Immature natural killer cell (primary cell): Measurements from ENCODE around the gene ACTL6B. TPM values are rescaled to one million over a fixed set of nuclear protein-coding genes. Genes with fewer than 3 reads are reported as not detected.

Source experiments
- DNase-seq, 3 donors: peaks; one replicate each; pipeline ENCODE4 v3.0.0; 2022; ENCODE audit warnings: mixed read lengths in 1 of 3
- H3K27ac Mint-ChIP-seq, 6 donors: one replicate each; pipeline ENCODE4 v1.8.0; 2020; ENCODE audit warnings: mixed read lengths in 6 of 6, mild to moderate bottlenecking in 5 of 6, inconsistent platforms in 4 of 6, moderate library complexity in 3 of 6
- H3K27me3 Mint-ChIP-seq, 3 donors: one replicate each; pipeline ENCODE4 v1.8.0; 2020 to 2021; ENCODE audit warnings: low read depth in 3 of 3, mild to moderate bottlenecking in 3 of 3, mixed read lengths in 3 of 3, moderate library complexity in 3 of 3, inconsistent platforms in 1 of 3
- H3K36me3 Mint-ChIP-seq, 3 donors: one replicate each; pipeline ENCODE4 v1.8.0; 2020; ENCODE audit warnings: mixed read lengths in 3 of 3, inconsistent platforms in 2 of 3, mild to moderate bottlenecking in 2 of 3
- H3K4me1 Mint-ChIP-seq, 2 donors: one replicate each; pipeline ENCODE4 v1.8.0; 2020; ENCODE audit warnings: inconsistent platforms in 2 of 2, mild to moderate bottlenecking in 2 of 2, mixed read lengths in 2 of 2, moderate library complexity in 1 of 2
- H3K4me3 Mint-ChIP-seq, 5 donors: one replicate each; pipeline ENCODE4 v1.8.0; 2020; ENCODE audit warnings: mild to moderate bottlenecking in 5 of 5, mixed read lengths in 5 of 5, inconsistent platforms in 3 of 5, moderate library complexity in 3 of 5
- H3K9me3 Mint-ChIP-seq, 6 donors: one replicate each; pipeline ENCODE4 v1.8.0; 2020; ENCODE audit warnings: mild to moderate bottlenecking in 6 of 6, mixed read lengths in 6 of 6, inconsistent platforms in 4 of 6, moderate library complexity in 3 of 6
- polyA plus RNA-seq, 3 donors: library from polyadenylated mRNA; unstranded; fragments of 300-500 nt; fragmentation: Illumina TruSeq; gene quantifications; one replicate each; pipeline ENCODE4 v1.2.3, GENCODE V29; 2021

Gene ACTL6B
- polyA plus RNA-seq, 3 donors from 2014 or later = not detected

DNA sequence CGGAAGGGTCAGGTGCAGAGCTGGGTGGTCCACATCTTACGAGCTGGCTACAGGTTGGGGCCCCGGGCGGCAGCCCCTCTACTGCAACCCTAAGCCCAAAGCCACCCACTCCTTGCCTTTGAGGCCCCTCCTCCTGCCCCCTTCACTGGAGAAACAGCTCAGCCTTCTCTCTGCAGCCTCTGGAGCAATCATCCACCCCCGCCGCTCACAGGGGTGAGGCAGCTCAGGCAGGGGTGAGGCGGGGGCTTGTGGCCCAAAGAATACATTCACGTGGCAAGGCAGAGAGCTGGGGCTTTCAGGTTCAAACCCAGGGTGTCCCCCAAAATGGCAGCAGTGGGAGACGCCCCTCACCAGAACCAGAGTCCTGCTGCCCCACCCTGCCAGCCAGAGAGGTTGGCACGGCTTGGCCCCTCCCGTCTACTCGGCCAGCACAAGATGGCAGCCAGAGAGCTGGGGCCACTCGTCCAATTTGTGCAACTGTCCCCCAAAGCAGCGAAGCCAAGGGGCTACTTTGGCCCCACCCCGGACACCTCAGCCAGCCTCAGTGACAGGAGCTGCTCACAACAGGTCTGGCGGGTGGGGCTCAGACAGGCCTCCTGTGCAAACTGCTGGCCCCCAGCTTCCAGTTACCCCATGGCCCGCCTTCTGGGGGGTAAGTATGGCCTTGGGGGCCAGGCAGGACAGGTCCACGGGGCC, 24.5 kb upstream of the ACTL6B start:
- peaks cover 0 to 16% (median 0%) of the 10 kb centered on the region in 3 donors for H3K36me3 Mint-ChIP-seq
- peak overlapping the region in 1 of 5 donors; percentile 30 for H3K4me3 Mint-ChIP-seq
- peaks cover 4 to 11% (median 5%) of the 10 kb centered on the region in 3 donors for H3K27me3 Mint-ChIP-seq
- H3K9me3 Mint-ChIP-seq = no peaks in the 10 kb centered on the region
- no peak for DNase-seq
- H3K4me1 Mint-ChIP-seq = peaks cover 15 to 27% of the 10 kb centered on the region in 2 donors
- peak overlapping the region in 3 of 6 donors; percentile 76 to 88 (median 85) for H3K27ac Mint-ChIP-seq

- H3K27ac Mint-ChIP-seq = peak overlapping the region; percentile 63 to 88 (median 77)
- peaks cover 0 to 11% (median 0%) of the 10 kb centered on the region in 3 donors for H3K36me3 Mint-ChIP-seq
- H3K4me3 Mint-ChIP-seq = peak overlapping the region in 1 of 5 donors; percentile 4
- no peaks in the 10 kb centered on the region for H3K9me3 Mint-ChIP-seq
- DNase-seq = no peak
- peaks cover 6 to 14% (median 7%) of the 10 kb centered on the region in 3 donors for H3K27me3 Mint-ChIP-seq
- peaks cover 15 to 27% of the 10 kb centered on the region in 2 donors for H3K4me1 Mint-ChIP-seq
Measured at GRCh38 chr7:100679927-100680575, 23.8 kb upstream of the ACTL6B start.

- Mint-ChIP-seq H3K9me3 (no peaks in the 10 kb centered on the region), H3K4me1 (peaks cover 15 to 27% of the 10 kb centered on the region in 2 donors), H3K27me3 (peaks cover 8 to 18% (median 12%) of the 10 kb centered on the region in 3 donors), H3K36me3 (peaks cover 0 to 11% (median 0%) of the 10 kb centered on the region in 3 donors), H3K27ac (peak overlapping the region in 5 of 6 donors; percentile 31 to 88 (median 81)), H3K4me3 (no peak overlapping the region)
- no peak for DNase-seq
Measured at GRCh38 chr7:100679129-100679926, 23.1 kb upstream of the ACTL6B start.

DNA sequence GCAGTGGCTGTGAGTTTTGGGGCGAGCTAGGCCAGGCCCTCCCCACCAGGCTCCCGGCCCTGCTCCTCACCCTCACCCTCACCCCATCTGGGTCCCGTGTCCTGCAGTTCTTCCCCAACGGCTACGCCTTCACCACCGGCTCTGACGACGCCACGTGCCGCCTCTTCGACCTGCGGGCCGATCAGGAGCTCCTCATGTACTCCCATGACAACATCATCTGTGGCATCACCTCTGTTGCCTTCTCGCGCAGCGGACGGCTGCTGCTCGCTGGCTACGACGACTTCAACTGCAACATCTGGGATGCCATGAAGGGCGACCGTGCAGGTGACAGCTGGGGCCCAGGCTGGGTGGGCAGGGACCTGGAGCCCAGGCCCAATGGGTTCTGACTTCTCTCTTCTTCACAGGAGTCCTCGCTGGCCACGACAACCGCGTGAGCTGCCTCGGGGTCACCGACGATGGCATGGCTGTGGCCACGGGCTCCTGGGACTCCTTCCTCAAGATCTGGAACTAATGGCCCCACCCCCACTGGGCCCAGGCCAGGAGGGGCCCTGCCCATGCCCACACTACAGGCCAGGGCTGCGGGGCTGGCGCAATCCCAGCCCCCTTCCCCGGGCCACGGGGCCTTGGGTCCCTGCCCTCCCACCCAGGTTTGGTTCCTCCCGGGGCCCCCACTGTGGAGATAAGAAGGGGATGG, 22.2 kb upstream of the ACTL6B start:
- no peak for DNase-seq
- Mint-ChIP-seq H3K27ac (peak overlapping the region; percentile 41 to 88 (median 74)), H3K36me3 (peaks cover 0 to 11% (median 0%) of the 10 kb centered on the region in 3 donors), H3K9me3 (no peaks in the 10 kb centered on the region), H3K4me1 (peaks cover 15 to 27% of the 10 kb centered on the region in 2 donors), H3K27me3 (peaks cover 14 to 26% (median 19%) of the 10 kb centered on the region in 3 donors), H3K4me3 (peak overlapping the region in 1 of 5 donors; percentile 4)

DNA sequence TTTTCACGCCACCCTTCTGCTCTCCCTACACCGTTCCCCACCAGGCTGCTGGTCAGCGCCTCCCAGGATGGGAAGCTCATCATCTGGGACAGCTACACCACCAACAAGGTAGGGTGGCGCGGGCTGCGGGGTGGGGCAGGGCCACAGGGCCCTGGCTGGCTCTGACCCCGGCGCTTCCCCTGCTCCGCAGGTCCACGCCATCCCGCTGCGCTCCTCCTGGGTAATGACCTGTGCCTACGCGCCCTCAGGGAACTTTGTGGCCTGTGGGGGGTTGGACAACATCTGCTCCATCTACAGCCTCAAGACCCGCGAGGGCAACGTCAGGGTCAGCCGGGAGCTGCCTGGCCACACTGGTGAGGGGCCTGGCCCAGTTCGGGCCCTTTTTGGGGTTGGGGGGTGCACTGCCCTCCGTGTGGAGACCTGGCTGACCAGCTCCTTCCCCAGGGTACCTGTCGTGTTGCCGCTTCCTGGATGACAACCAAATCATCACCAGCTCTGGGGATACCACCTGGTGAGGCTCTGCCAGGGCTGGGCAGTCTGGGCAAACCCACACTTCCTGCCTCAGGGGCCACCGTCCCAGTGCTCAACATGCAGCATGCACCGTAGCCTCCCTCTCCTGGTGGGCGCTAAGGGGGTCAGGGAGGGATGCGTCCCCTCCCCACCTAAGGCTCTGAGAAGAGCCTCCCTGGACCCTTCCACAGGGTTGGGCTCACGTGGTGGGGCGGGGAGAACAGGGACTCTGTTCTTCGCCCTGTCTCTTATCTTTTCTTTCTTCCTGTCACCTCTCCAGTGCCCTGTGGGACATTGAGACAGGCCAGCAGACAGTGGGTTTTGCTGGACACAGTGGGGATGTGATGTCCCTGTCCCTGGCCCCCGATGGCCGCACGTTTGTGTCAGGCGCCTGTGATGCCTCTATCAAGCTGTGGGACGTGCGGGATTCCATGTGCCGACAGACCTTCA, 21.3 kb upstream of the ACTL6B start:
- peaks cover 0 to 11% (median 0%) of the 10 kb centered on the region in 3 donors for H3K36me3 Mint-ChIP-seq
- peak overlapping the region in 4 of 5 donors; percentile 6 to 83 (median 42) for H3K4me3 Mint-ChIP-seq
- no peak for DNase-seq
- H3K4me1 Mint-ChIP-seq = peaks cover 15 to 31% of the 10 kb centered on the region in 2 donors
- H3K27me3 Mint-ChIP-seq = peaks cover 21 to 34% (median 24%) of the 10 kb centered on the region in 3 donors
- H3K9me3 Mint-ChIP-seq = no peaks in the 10 kb centered on the region
- peak overlapping the region; percentile 88 to 98 (median 94) for H3K27ac Mint-ChIP-seq

- Mint-ChIP-seq H3K9me3 (no peaks in the 10 kb centered on the region), H3K36me3 (peaks cover 0 to 11% (median 0%) of the 10 kb centered on the region in 3 donors), H3K4me3 (peak overlapping the region; percentile 72 to 89 (median 83)), H3K27me3 (peaks cover 23 to 35% (median 24%) of the 10 kb centered on the region in 3 donors), H3K27ac (peak overlapping the region; percentile 88 to 98 (median 94)), H3K4me1 (peaks cover 15 to 33% of the 10 kb centered on the region in 2 donors)
- DNase-seq = no peak
Measured at GRCh38 chr7:100676501-100677306, 20.5 kb upstream of the ACTL6B start.

DNA sequence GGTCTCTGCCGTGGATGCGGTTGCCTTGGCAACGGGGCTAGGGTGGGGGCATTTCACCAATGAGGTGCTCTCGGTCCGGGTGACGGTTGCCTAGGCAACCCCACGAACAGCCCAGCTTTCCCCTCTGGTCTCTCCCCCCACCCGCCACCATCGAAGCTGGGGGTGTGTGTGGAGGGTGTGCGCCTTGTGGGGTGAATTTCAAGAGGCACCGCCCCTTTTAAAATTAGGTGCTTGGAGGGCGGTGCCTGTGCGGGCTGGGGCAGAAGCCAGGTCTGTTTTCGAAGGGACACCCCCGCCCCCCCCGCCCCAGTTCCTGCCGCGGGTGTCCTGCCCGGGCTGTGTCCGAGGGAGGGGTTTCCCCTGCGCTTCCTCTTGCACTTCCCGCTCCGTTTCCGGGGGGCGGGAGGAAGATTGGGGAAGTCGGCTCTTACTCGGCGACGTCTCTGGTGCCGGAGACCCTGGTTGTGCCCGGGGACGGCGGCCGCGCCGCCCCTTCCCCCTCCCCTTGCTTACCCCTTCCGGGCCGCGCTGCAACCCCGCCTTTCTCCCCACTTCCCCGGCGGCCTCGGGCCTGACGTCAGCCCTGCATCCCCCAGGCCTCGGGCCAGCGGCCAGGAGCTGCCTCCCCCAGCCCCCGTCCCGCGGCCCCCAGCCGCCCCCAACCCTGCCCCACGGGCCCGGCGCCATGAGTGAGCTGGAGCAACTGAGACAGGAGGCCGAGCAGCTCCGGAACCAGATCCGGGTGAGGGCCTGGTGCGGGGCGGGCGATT, 19.5 kb upstream of the ACTL6B start:
- H3K36me3 Mint-ChIP-seq = peaks cover 0 to 11% (median 0%) of the 10 kb centered on the region in 3 donors
- H3K4me1 Mint-ChIP-seq = peaks cover 15 to 30% of the 10 kb centered on the region in 2 donors
- H3K9me3 Mint-ChIP-seq = no peaks in the 10 kb centered on the region
- peak; percentile 90 to 92 (median 91) for DNase-seq
- H3K27ac Mint-ChIP-seq = peak overlapping the region; percentile 88 to 98 (median 94)
- H3K4me3 Mint-ChIP-seq = peak overlapping the region; percentile 87 to 89 (median 89)
- H3K27me3 Mint-ChIP-seq = peaks cover 23 to 35% (median 24%) of the 10 kb centered on the region in 3 donors

DNA sequence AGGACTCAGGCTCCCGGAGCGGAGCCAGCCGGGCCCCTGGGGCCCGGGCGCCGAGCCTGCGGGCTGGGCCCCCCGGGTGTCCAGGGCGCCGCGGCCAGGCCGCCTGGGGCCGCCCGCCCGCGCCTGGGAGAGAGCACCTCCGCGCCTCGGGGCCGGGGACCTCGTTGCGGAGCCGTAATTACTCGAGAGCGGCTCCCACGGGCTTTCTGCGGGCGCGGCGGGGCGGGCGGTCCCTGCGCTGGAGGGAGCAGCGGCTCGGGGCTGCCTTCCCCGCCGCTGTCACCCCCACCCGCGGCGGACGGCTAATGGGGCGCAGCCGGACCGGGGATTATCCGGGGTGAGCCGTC, 18.8 kb upstream of the ACTL6B start:
- peaks cover 22 to 35% (median 23%) of the 10 kb centered on the region in 3 donors for H3K27me3 Mint-ChIP-seq
- peak overlapping the region in 3 of 6 donors; percentile 95 to 98 (median 98) for H3K27ac Mint-ChIP-seq
- H3K9me3 Mint-ChIP-seq = no peaks in the 10 kb centered on the region
- peaks cover 11 to 25% of the 10 kb centered on the region in 2 donors for H3K4me1 Mint-ChIP-seq
- peak overlapping the region; percentile 92 to 96 (median 93) for H3K4me3 Mint-ChIP-seq
- no peak for DNase-seq
- peaks cover 0 to 9% (median 0%) of the 10 kb centered on the region in 3 donors for H3K36me3 Mint-ChIP-seq

DNA sequence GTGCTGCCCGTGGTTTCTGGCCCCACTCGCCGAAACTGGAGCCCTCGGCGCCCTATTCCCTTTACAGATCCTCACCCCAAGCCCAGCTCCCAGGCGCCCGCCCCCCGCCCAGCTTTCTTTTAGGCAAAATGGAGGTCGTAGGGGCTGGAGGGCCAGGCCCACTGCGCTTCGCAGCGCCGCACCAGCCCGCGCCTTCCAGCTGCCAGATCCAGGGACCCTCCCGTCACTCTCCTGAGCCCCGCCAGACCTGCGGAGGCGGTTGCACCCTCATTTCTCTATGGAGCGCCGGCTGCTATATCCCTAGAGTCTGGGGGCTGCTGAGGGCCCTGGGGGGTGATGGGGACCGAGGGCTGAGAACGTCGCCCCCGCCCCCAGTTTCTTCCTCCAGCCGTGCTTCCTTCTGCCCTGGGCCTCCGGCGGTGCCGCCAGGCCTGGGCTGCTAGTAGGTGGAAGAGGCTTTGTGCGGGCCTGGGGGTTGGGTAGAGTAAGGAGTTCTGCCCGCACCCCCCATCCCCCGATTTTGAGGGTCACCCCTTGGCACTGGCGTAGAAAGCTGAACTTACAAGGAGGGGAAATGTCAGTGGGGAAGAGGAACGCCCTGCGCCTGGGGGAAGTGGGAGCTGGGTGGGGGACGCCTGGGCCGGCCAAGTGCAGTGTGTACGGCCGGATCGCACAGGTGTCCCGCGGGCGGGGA, 18.3 kb upstream of the ACTL6B start:
- peaks cover 23 to 35% (median 23%) of the 10 kb centered on the region in 3 donors for H3K27me3 Mint-ChIP-seq
- H3K27ac Mint-ChIP-seq = peak overlapping the region; percentile 91 to 98 (median 96)
- H3K36me3 Mint-ChIP-seq = peaks cover 0 to 7% (median 0%) of the 10 kb centered on the region in 3 donors
- peak overlapping the region; percentile 92 to 96 (median 93) for H3K4me3 Mint-ChIP-seq
- H3K9me3 Mint-ChIP-seq = no peaks in the 10 kb centered on the region
- peak; percentile 30 to 38 (median 34) for DNase-seq
- H3K4me1 Mint-ChIP-seq = peaks cover 7 to 20% of the 10 kb centered on the region in 2 donors

GRCh38 chr7:100673942-100674410, 17.7 kb upstream of the ACTL6B start:
- Mint-ChIP-seq H3K9me3 (no peaks in the 10 kb centered on the region), H3K27ac (peak overlapping the region; percentile 91 to 98 (median 96)), H3K36me3 (peaks cover 0 to 7% (median 0%) of the 10 kb centered on the region in 3 donors), H3K4me1 (peaks cover 7 to 16% of the 10 kb centered on the region in 2 donors), H3K27me3 (peaks cover 23 to 35% (median 23%) of the 10 kb centered on the region in 3 donors), H3K4me3 (peak overlapping the region; percentile 92 to 96 (median 93))
- DNase-seq = no peak
